Vagina (tissue), 2 donors: Measurements from ENCODE around the gene C9orf40.
A peak's percentile ranks its signal among the peaks of the same experiment; 100 is the strongest.

Source experiments
- CTCF ChIP-seq, 3 experiments: fragments of 450-650 bp in 2 of 3; fragments of 200-600 bp in 1 of 3; sonication (generic) in 1 of 3; IDR thresholded peaks; one replicate each; pipeline ENCODE4 v1.5.1; 2017 to 2019; ENCODE audit warnings: antibody characterized with exemption in 3 of 3, mild to moderate bottlenecking in 2 of 3, moderate library complexity in 2 of 3
- POLR2A ChIP-seq, 2 donors: fragments of 450-650 bp; IDR thresholded peaks; one replicate each; pipeline ENCODE4 v1.6.1; 2017; ENCODE audit warnings: antibody characterized with exemption in 2 of 2, mild to moderate bottlenecking in 2 of 2, moderate library complexity in 2 of 2
- POLR2AphosphoS5 ChIP-seq, 2 donors: sonication (generic); formaldehyde crosslinking; IDR thresholded peaks; one replicate each; pipeline ENCODE4 v1.9.0; 2017; ENCODE audit warnings: antibody characterized with exemption in 2 of 2, mild to moderate bottlenecking in 2 of 2, low read depth in 1 of 2; ENCODE audit not compliant: insufficient read depth in 1 of 2

DNA sequence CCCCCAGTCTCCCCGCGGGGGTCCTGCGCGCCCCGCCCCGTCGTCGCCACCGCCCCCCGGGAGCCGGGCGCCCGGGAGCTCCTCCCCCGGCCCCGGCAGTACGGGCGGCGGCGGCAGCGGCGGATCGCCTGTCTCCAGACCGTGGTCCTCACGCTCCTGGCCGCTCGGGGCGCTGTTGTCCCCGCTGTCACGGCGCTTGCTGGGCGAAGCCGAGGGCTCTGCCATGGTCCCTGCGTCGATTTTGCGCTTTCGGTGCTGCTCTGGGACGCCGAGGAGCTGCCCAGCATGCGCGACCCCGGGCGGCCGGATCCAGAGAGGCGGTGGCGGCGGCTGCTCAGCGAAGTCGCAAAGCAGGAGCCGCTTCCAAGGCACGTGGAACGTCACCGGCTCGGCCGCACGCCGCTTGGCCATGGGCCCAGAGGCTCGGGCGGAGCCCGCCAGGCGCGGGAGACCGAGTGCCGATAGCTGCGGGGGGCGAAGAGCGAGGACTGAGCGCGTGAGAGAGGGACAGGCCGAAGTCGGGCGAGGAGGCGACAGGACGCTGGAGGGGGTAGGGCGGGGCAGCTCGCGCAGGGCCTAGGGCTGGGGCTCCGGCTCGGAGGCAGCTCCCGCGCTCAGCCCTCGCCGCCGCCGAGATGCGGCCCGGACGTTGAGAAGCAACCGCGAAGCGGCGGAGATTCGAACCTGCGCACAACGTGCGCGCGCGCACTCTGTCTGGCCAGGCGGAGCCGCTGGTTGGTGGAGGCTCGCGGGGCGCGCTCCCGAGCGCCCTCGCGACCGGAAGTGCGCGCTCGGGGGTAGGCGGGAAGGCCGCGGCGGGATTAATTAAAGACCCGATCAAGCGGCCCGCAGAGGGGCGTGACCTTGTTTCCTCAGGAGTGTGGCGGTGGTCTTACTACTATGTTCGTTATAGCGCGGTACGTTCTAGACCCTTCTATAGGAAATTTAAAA lies at the start of gene C9orf40:
- peak; percentile 11 to 67 (median 46) for TF ChIP-seq CTCF (IDR thresholded peaks at IDR 0.05)
- TF ChIP-seq POLR2AphosphoS5 (IDR thresholded peaks at IDR 0.05; ENCODE audit: insufficient read depth in 1 of 2, low read depth in 1 of 2), result peak in 1 of 2 donors; percentile 82
- peak in 1 of 2 donors; percentile 46 for TF ChIP-seq POLR2A (IDR thresholded peaks at IDR 0.05)
